HepG2 (cell line): ENCODE measurements around the gene CD33. TPM values are rescaled to one million over a fixed set of nuclear protein-coding genes. Genes with fewer than 3 reads are reported as not detected.

ENCODE experiments used
- ATAC-seq: fragments of 200-7000 bp; cut with Tn5 transposase; 3 replicates; pipeline ENCODE4 v1.9.1; 2020; ENCODE audit warnings: mild to moderate bottlenecking, moderate library complexity
- BruUV-seq: library from RNA; stranded (reverse); fragments of 400-500 nt; replicated peaks from 2 replicates; lab custom pipeline; 2021; lab: Mats Ljungman, UMichigan
- CTCF ChIA-PET: fragments of 300-600 bp; formaldehyde crosslinking; extraction: SDS; loops from one replicate; lab custom pipeline; 2021; ENCODE audit warnings: low total read pairs, inconsistent platforms, low intra/inter-chr PET ratio; lab: Yijun Ruan, JAX
- POLR2A ChIA-PET: fragments of 350-600 bp; sonication (Branson Sonifier 250); formaldehyde crosslinking; loops from one replicate; lab custom pipeline; 2020; ENCODE audit warnings: antibody characterized with exemption, inconsistent platforms; lab: Yijun Ruan, JAX
- DNase-seq: peaks from one replicate; pipeline ENCODE4 v3.0.0-alpha.2; 2015; ENCODE audit warnings: low spot score
- FAIRE-seq: peaks from 3 replicates; lab custom pipeline; 2011; peaks lifted over from hg19 to GRCh38; lab: Jason Lieb, UNC
- H2AFZ ChIP-seq: one replicate; pipeline ENCODE4 v1.6.1; 2011; ENCODE audit warnings: low read length, inconsistent platforms
- H3K27ac ChIP-seq: fragments of 300-600 bp; 3 replicates; pipeline ENCODE4 v1.8.0; 2011; ENCODE audit warnings: mixed run types, mild to moderate bottlenecking, mixed read lengths, low read length, inconsistent platforms; ENCODE audit not compliant: insufficient read depth; ENCODE audit errors: extremely low read length
- H3K27me3 ChIP-seq, 2 experiments: fragments of 200-600 bp in 1 of 2; 2 replicates in 1 of 2; 3 replicates in 1 of 2; pipeline versions ENCODE4 v1.6.0 to v1.8.0; 2011; ENCODE audit warnings: low read length in 2 of 2, mild to moderate bottlenecking in 2 of 2, moderate library complexity in 2 of 2, inconsistent platforms in 1 of 2; ENCODE audit not compliant: insufficient read depth in 2 of 2, control insufficient read depth in 1 of 2
- H3K36me3 ChIP-seq, 2 experiments: fragments of 200-600 bp in 1 of 2; replicated peaks in 1 of 2; 2 replicates in 1 of 2; 3 replicates in 1 of 2; pipeline versions ENCODE4 v1.5.1 to v1.8.0; 2011; ENCODE audit warnings: low read length in 2 of 2, inconsistent platforms in 1 of 2; ENCODE audit not compliant: insufficient read depth in 2 of 2, control insufficient read depth in 1 of 2
- H3K4me1 ChIP-seq: 2 replicates; pipeline ENCODE4 v1.5.1; 2012; ENCODE audit warnings: low read length, inconsistent platforms; ENCODE audit not compliant: insufficient read depth
- H3K4me2 ChIP-seq: 2 replicates; pipeline ENCODE4 v1.6.0; 2011; ENCODE audit warnings: low read depth, low read length, inconsistent platforms
- H3K4me3 ChIP-seq, 3 experiments: fragments of 200-600 bp in 1 of 3; sonication (generic), shearing (Covaris generic) in 1 of 3; replicated peaks in 1 of 3; 2 replicates each; pipeline ENCODE4 v1.5.1; 2011 to 2016; ENCODE audit warnings: low read length in 3 of 3, inconsistent platforms in 2 of 3, low read depth in 2 of 3, mild to moderate bottlenecking in 2 of 3, control low read depth in 1 of 3, mixed read lengths in 1 of 3; ENCODE audit not compliant: insufficient read depth in 1 of 3
- H3K79me2 ChIP-seq: one replicate; pipeline ENCODE4 v1.6.1; 2011; ENCODE audit warnings: low read length, inconsistent platforms; ENCODE audit not compliant: insufficient read depth
- H3K9ac ChIP-seq: 2 replicates; pipeline ENCODE4 v1.6.0; 2011; ENCODE audit warnings: mild to moderate bottlenecking, low read depth, low read length, inconsistent platforms; ENCODE audit not compliant: insufficient read depth
- H3K9me3 ChIP-seq: 2 replicates; pipeline ENCODE4 v1.5.1; 2012; ENCODE audit warnings: mild to moderate bottlenecking, low read length
- H4K20me1 ChIP-seq: 2 replicates; pipeline ENCODE4 v1.6.0; 2011; ENCODE audit warnings: inconsistent platforms, mild to moderate bottlenecking, low read length, moderate library complexity; ENCODE audit not compliant: insufficient read depth
- BCLAF1 ChIP-seq: fragments of 450-650 bp; IDR thresholded peaks from 2 replicates; pipeline ENCODE4 v1.6.1; 2017; ENCODE audit warnings: mild to moderate bottlenecking
- CBX1 ChIP-seq: IDR thresholded peaks from one replicate; pipeline ENCODE4 v1.6.1; 2016; ENCODE audit warnings: antibody characterized with exemption, low read depth
- CC2D1A ChIP-seq: sonication (generic); formaldehyde crosslinking; IDR thresholded peaks from 2 replicates; pipeline ENCODE4 v1.8.1; 2023; ENCODE audit warnings: mild to moderate bottlenecking, missing genetic modification reagents
- GABPA ChIP-seq, 2 experiments: IDR thresholded peaks; 2 replicates each; pipeline ENCODE4 v1.6.1; 2011 to 2016; ENCODE audit warnings: low read depth in 2 of 2, low read length in 1 of 2, missing biosample characterization in 1 of 2, missing genetic modification characterization in 1 of 2
- HNF4G ChIP-seq, 2 experiments: sonication (generic) in 1 of 2; formaldehyde crosslinking in 1 of 2; IDR thresholded peaks; 2 replicates each; pipeline versions ENCODE4 v1.4.0 to v1.6.1; 2011 to 2020; ENCODE audit warnings: borderline replicate concordance in 2 of 2, low read depth in 2 of 2, mild to moderate bottlenecking in 2 of 2, low read length in 1 of 2, missing genetic modification reagents in 1 of 2, moderate library complexity in 1 of 2
- KLF12 ChIP-seq: sonication (generic); formaldehyde crosslinking; IDR thresholded peaks from 2 replicates; pipeline ENCODE4 v1.4.0; 2020; ENCODE audit warnings: missing genetic modification reagents, borderline replicate concordance
- MEF2D ChIP-seq: sonication (generic); formaldehyde crosslinking; IDR thresholded peaks from 2 replicates; pipeline ENCODE4 v1.5.1; 2020; ENCODE audit warnings: mild to moderate bottlenecking, missing genetic modification reagents
- NRL ChIP-seq: sonication (generic); formaldehyde crosslinking; IDR thresholded peaks from 2 replicates; pipeline ENCODE4 v1.5.0; 2020; ENCODE audit warnings: missing genetic modification reagents, mild to moderate bottlenecking, moderate library complexity, borderline replicate concordance
- PAX8 ChIP-seq: sonication (generic); formaldehyde crosslinking; IDR thresholded peaks from 2 replicates; pipeline ENCODE4 v1.8.0; 2022; ENCODE audit warnings: mild to moderate bottlenecking, missing genetic modification reagents, borderline replicate concordance
- SALL2 ChIP-seq: sonication (generic); formaldehyde crosslinking; IDR thresholded peaks from 2 replicates; pipeline ENCODE4 v1.8.1; 2023; ENCODE audit warnings: mild to moderate bottlenecking, missing genetic modification reagents, inconsistent platforms
- TAF15 ChIP-seq: fragments of 200-400 bp; formaldehyde crosslinking; IDR thresholded peaks from one replicate; pipeline ENCODE4 v1.6.1; 2018; ENCODE audit warnings: mild to moderate bottlenecking, low read depth, low read length; ENCODE audit not compliant: poor library complexity, severe bottlenecking
- TCF12 ChIP-seq, 2 experiments: fragments of 450-650 bp in 1 of 2; sonication (generic) in 1 of 2; formaldehyde crosslinking in 1 of 2; IDR thresholded peaks; 2 replicates each; pipeline versions ENCODE4 v1.6.1 to v1.8.0; 2017 to 2022; ENCODE audit warnings: antibody characterized with exemption in 1 of 2, mild to moderate bottlenecking in 1 of 2, missing genetic modification reagents in 1 of 2, moderate library complexity in 1 of 2
- TMF1 ChIP-seq: sonication (generic); formaldehyde crosslinking; IDR thresholded peaks from 2 replicates; pipeline ENCODE4 v1.8.1; 2022; ENCODE audit warnings: low read depth, missing genetic modification reagents
- ZBTB14 ChIP-seq: sonication (generic); formaldehyde crosslinking; IDR thresholded peaks from 2 replicates; pipeline ENCODE4 v1.4.0; 2020; ENCODE audit warnings: missing genetic modification reagents
- ZNF691 ChIP-seq: sonication (generic); formaldehyde crosslinking; IDR thresholded peaks from 2 replicates; pipeline ENCODE4 v1.4.0; 2020; ENCODE audit warnings: missing genetic modification reagents, low read depth, mild to moderate bottlenecking, borderline replicate concordance
- ZNF772 ChIP-seq: sonication (generic); formaldehyde crosslinking; IDR thresholded peaks from 2 replicates; pipeline ENCODE4 v1.5.0; 2020; ENCODE audit warnings: mild to moderate bottlenecking, missing genetic modification reagents
- ZZZ3 ChIP-seq: sonication (generic); formaldehyde crosslinking; IDR thresholded peaks from 2 replicates; pipeline ENCODE4 v1.4.0; 2020; ENCODE audit warnings: missing genetic modification reagents, mild to moderate bottlenecking, borderline replicate concordance
- in situ Hi-C: cut with HindIII; loops from 2 replicates; pipeline ENCODE4 v1.10.0; 2017; ENCODE audit warnings: low pct_unique_long_range_greater_than_20kb; ENCODE audit not compliant: extremely low pct_ligation_motif_present
- intact Hi-C: fragments of 100-400 bp; cut with micrococcal nuclease; formaldehyde crosslinking; loops from one replicate; pipeline ENCODE4 v1.10.0; 2022; ENCODE audit not compliant: unreplicated experiment
- polyA plus RNA-seq, 8 experiments: library from polyadenylated mRNA; depleted of rRNA in 3 of 8; stranded (reverse) in 7 of 8; unstranded in 1 of 8; fragments of >200 nt; fragmentation: Illumina TruSeq in 4 of 8; extraction: Trizol in 4 of 8; gene quantifications; 2 replicates each; pipeline versions ENCODE4 v1.2.1 to v1.2.3, GENCODE V29; 2011 to 2016; ENCODE audit warnings: low read depth in 4 of 8, missing spikeins in 1 of 8, mixed read lengths in 1 of 8; ENCODE audit not compliant: insufficient read depth in 1 of 8
- total RNA-seq, 5 experiments: library from RNA; depleted of rRNA; stranded (reverse); fragments of >200 nt; fragmentation: Illumina TruSeq; extraction: Trizol; gene quantifications; 2 replicates each; pipeline ENCODE4 v1.2.3, GENCODE V29; 2016; ENCODE audit warnings: low read depth in 1 of 5
- TF ChIP-seq, protein P1 (sequence below): sonication (generic); formaldehyde crosslinking; IDR thresholded peaks from 2 replicates; pipeline ENCODE4 v1.4.0; 2020; ENCODE audit warnings: missing genetic modification reagents

The CD33 gene
- total and polyA plus RNA-seq, 2 of the 13 experiments (the other 11 are each of a cell fraction or from before 2014, with no cell fraction given), result 0.29 TPM; not detected in 1

- TF ChIP-seq CBX1, result no peak
- TF ChIP-seq, protein P1, sequence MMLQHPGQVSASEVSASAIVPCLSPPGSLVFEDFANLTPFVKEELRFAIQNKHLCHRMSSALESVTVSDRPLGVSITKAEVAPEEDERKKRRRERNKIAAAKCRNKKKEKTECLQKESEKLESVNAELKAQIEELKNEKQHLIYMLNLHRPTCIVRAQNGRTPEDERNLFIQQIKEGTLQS (CRISPR knock-in tag), result no peak
Measured at GRCh38 chr19:51219971-51220370, 4.9 kb upstream of the CD33 start (continued).

GRCh38 chr19:51220996-51221395 is 3.9 kb upstream of the CD33 start:
- intact Hi-C loops, result no loop called here
- Histone ChIP-seq H3K9ac (no peak overlapping the region), H3K27ac (no peak overlapping the region), H3K4me3 (no peak overlapping the region), H3K4me2 (no peak overlapping the region), H3K36me3 (no peaks in the 10 kb centered on the region), H4K20me1 (no peaks in the 10 kb centered on the region), H2AFZ (no peak overlapping the region), H3K27me3 (peaks cover 0 to 2% of the 10 kb centered on the region in 2 experiments; a peak in 1 of 5 replicates), H3K79me2 (no peaks in the 10 kb centered on the region), H3K9me3 (no peaks in the 10 kb centered on the region), H3K4me1 (no peaks in the 10 kb centered on the region)
- ATAC-seq (no peak), DNase-seq (no peak), FAIRE-seq (no peak)
- in situ Hi-C loops, result no loop called here
- BruUV-seq, result no TSS peak
- CTCF ChIA-PET, result no interaction called here
- POLR2A ChIA-PET, result no interaction called here
- TF ChIP-seq TMF1 (CRISPR knock-in tag), result no peak
- no peak for TF ChIP-seq HNF4G (IDR thresholded peaks at IDR 0.05; ENCODE audit: borderline replicate concordance, low read depth, low read length)
- no peak for TF ChIP-seq HNF4G (CRISPR knock-in tag; IDR thresholded peaks at IDR 0.05; ENCODE audit: borderline replicate concordance, low read depth)
- no peak for TF ChIP-seq NRL (CRISPR knock-in tag)
- TF ChIP-seq TCF12 (IDR thresholded peaks at IDR 0.05), result no peak
- no peak for TF ChIP-seq TCF12 (CRISPR knock-in tag; IDR thresholded peaks at IDR 0.05)
- no peak for TF ChIP-seq BCLAF1
- no peak for TF ChIP-seq MEF2D (CRISPR knock-in tag)
- TF ChIP-seq SALL2, result no peak
- no peak for TF ChIP-seq ZBTB14
- no peak for TF ChIP-seq ZZZ3 (CRISPR knock-in tag)
- TF ChIP-seq PAX8 (CRISPR knock-in tag), result no peak
- no peak for TF ChIP-seq TAF15
- TF ChIP-seq CBX1, result no peak
- no peak for TF ChIP-seq ZNF691
- no peak for TF ChIP-seq GABPA (IDR thresholded peaks at IDR 0.05; ENCODE audit: low read depth, low read length)
- no peak for TF ChIP-seq GABPA (CRISPR knock-in tag; IDR thresholded peaks at IDR 0.05; ENCODE audit: low read depth)
- TF ChIP-seq ZNF772 (CRISPR knock-in tag), result no peak
- TF ChIP-seq CC2D1A (CRISPR knock-in tag), result no peak
- TF ChIP-seq KLF12 (CRISPR knock-in tag), result no peak
